HEK293 (cell line): ENCODE results near the gene GPC2.

Experiments used
- IKZF3 ChIP-seq: fragments of 450-650 bp; IDR thresholded peaks from 2 replicates; pipeline ENCODE4 v1.5.0; 2018; ENCODE audit warnings: missing biosample characterization, mild to moderate bottlenecking, missing genetic modification characterization, moderate library complexity
- KLF10 ChIP-seq: fragments of 450-650 bp; IDR thresholded peaks from 2 replicates; pipeline ENCODE4 v1.5.1; 2018; ENCODE audit warnings: missing biosample characterization, mild to moderate bottlenecking, missing genetic modification characterization
- OVOL3 ChIP-seq: fragments of 450-650 bp; formaldehyde crosslinking; IDR thresholded peaks from 2 replicates; pipeline ENCODE4 v1.5.1; 2016; ENCODE audit warnings: missing biosample characterization, missing genetic modification characterization
- ZBTB1 ChIP-seq: fragments of 450-650 bp; formaldehyde crosslinking; IDR thresholded peaks from 2 replicates; pipeline ENCODE4 v1.5.1; 2016; ENCODE audit warnings: missing biosample characterization, missing genetic modification characterization
- ZBTB7A ChIP-seq: fragments of 450-650 bp; formaldehyde crosslinking; IDR thresholded peaks from 2 replicates; pipeline ENCODE4 v1.5.1; 2016; ENCODE audit warnings: low read depth, missing biosample characterization, missing genetic modification characterization
- ZFHX2 ChIP-seq: fragments of 450-650 bp; formaldehyde crosslinking; conservative IDR thresholded peaks from 2 replicates; pipeline ENCODE4 v1.5.1; 2016; ENCODE audit warnings: missing biosample characterization, missing genetic modification characterization
- ZNF19 ChIP-seq: fragments of 450-650 bp; formaldehyde crosslinking; IDR thresholded peaks from 2 replicates; pipeline ENCODE4; 2016; ENCODE audit warnings: missing biosample characterization, missing genetic modification characterization, low read depth
- ZNF335 ChIP-seq: fragments of 450-650 bp; formaldehyde crosslinking; conservative IDR thresholded peaks from 2 replicates; pipeline ENCODE4 v1.5.1; 2016; ENCODE audit warnings: missing biosample characterization, missing genetic modification characterization
- ZNF350 ChIP-seq: fragments of 450-650 bp; formaldehyde crosslinking; IDR thresholded peaks from 2 replicates; pipeline ENCODE4 v1.5.0; 2017; ENCODE audit warnings: missing biosample characterization, mild to moderate bottlenecking, missing genetic modification characterization
- ZNF544 ChIP-seq: fragments of 450-650 bp; formaldehyde crosslinking; IDR thresholded peaks from 2 replicates; pipeline ENCODE4 v1.5.0; 2017; ENCODE audit warnings: missing biosample characterization, missing genetic modification characterization
- ZNF555 ChIP-seq: fragments of 450-650 bp; formaldehyde crosslinking; conservative IDR thresholded peaks from 2 replicates; pipeline ENCODE4 v1.5.1; 2017; ENCODE audit warnings: missing biosample characterization, mild to moderate bottlenecking, missing genetic modification characterization, inconsistent platforms
- ZNF629 ChIP-seq: fragments of 450-650 bp; formaldehyde crosslinking; IDR thresholded peaks from 2 replicates; pipeline ENCODE4 v1.5.1; 2017; ENCODE audit warnings: missing biosample characterization, missing genetic modification characterization
- ZNF707 ChIP-seq: fragments of 450-650 bp; formaldehyde crosslinking; IDR thresholded peaks from 2 replicates; pipeline ENCODE4 v1.5.1; 2016; ENCODE audit warnings: missing biosample characterization, missing genetic modification characterization
- ZNF76 ChIP-seq: fragments of 450-650 bp; formaldehyde crosslinking; IDR thresholded peaks from 2 replicates; pipeline ENCODE4; 2016; ENCODE audit warnings: low read depth, missing biosample characterization, missing genetic modification characterization, borderline replicate concordance
- ZSCAN16 ChIP-seq: fragments of 450-650 bp; formaldehyde crosslinking; IDR thresholded peaks from 2 replicates; pipeline ENCODE4 v1.5.1; 2016; ENCODE audit warnings: missing biosample characterization, missing genetic modification characterization
- TF ChIP-seq, protein P1 (sequence below): fragments of 450-650 bp; formaldehyde crosslinking; IDR thresholded peaks from 2 replicates; pipeline ENCODE4 v1.5.1; 2016; ENCODE audit warnings: missing biosample characterization, missing genetic modification characterization
- TF ChIP-seq, protein P2 (sequence below): fragments of 450-650 bp; formaldehyde crosslinking; IDR thresholded peaks from 2 replicates; pipeline ENCODE4 v1.5.0; 2017; ENCODE audit warnings: missing biosample characterization, missing genetic modification characterization, borderline replicate concordance
- TF ChIP-seq, protein P3 (sequence below): fragments of 450-650 bp; formaldehyde crosslinking; IDR thresholded peaks from 2 replicates; pipeline ENCODE4 v1.5.1; 2016; ENCODE audit warnings: missing biosample characterization, missing genetic modification characterization
- TF ChIP-seq, protein P4 (sequence below): fragments of 450-650 bp; formaldehyde crosslinking; IDR thresholded peaks from 2 replicates; pipeline ENCODE4 v1.5.1; 2017; ENCODE audit warnings: missing biosample characterization, missing genetic modification characterization
- TF ChIP-seq, protein P5 (sequence below): fragments of 450-650 bp; formaldehyde crosslinking; IDR thresholded peaks from 2 replicates; pipeline ENCODE4 v1.5.1; 2016; ENCODE audit warnings: missing biosample characterization, missing genetic modification characterization
- TF ChIP-seq, protein P6 (sequence below): fragments of 450-650 bp; formaldehyde crosslinking; IDR thresholded peaks from 2 replicates; pipeline ENCODE4 v1.5.1; 2017; ENCODE audit warnings: missing biosample characterization, missing genetic modification characterization

GPC2 gene

DNA sequence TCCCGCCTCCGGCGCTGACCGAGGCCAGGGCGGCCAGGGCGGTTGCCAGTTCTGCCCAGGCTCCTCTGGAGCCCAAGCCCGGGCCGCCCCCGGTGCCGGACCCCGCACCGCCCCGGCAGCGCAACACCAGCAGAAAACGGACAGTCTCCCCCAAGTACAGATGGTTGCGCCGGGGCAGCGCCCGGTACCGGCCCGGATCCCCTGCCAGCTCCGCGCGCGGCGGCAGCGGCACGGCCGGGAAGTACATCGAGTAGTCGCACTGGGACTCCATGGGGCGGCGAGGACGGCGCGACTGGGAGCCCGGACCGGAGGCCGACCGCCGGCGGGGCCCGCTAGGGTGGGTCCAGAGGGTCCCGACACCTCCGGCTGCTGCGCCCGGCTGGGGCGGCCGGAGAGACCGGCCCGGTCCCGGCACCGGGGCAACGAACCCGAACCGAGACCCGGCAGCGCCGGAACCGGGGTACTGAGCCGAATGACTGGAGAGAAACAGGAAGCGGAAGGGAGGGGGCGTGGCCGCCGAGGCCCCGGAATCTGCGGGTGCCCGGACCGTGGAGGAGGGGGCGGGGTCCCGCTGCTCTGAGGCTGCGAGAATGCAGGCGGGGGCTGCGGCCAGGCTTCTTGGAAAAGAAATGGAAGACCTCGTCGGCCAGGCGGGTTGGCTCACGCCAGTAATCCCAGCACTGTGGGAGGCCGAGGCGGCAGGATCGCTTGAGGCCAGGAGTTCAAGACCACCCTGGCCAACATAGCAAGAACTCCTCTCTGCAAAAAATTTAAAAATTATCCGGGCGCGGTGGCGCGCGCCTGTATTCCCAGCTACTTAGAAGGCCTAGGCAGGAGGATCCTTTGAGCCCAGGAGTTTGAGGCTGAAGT lies 18.7 kb downstream of the GPC2 start, which contains the start of gene TRAPPC14 (continued):
- TF ChIP-seq, protein P1, sequence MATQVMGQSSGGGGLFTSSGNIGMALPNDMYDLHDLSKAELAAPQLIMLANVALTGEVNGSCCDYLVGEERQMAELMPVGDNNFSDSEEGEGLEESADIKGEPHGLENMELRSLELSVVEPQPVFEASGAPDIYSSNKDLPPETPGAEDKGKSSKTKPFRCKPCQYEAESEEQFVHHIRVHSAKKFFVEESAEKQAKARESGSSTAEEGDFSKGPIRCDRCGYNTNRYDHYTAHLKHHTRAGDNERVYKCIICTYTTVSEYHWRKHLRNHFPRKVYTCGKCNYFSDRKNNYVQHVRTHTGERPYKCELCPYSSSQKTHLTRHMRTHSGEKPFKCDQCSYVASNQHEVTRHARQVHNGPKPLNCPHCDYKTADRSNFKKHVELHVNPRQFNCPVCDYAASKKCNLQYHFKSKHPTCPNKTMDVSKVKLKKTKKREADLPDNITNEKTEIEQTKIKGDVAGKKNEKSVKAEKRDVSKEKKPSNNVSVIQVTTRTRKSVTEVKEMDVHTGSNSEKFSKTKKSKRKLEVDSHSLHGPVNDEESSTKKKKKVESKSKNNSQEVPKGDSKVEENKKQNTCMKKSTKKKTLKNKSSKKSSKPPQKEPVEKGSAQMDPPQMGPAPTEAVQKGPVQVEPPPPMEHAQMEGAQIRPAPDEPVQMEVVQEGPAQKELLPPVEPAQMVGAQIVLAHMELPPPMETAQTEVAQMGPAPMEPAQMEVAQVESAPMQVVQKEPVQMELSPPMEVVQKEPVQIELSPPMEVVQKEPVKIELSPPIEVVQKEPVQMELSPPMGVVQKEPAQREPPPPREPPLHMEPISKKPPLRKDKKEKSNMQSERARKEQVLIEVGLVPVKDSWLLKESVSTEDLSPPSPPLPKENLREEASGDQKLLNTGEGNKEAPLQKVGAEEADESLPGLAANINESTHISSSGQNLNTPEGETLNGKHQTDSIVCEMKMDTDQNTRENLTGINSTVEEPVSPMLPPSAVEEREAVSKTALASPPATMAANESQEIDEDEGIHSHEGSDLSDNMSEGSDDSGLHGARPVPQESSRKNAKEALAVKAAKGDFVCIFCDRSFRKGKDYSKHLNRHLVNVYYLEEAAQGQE (tag by site-specific recombination), result no peak
- TF ChIP-seq, protein P2, sequence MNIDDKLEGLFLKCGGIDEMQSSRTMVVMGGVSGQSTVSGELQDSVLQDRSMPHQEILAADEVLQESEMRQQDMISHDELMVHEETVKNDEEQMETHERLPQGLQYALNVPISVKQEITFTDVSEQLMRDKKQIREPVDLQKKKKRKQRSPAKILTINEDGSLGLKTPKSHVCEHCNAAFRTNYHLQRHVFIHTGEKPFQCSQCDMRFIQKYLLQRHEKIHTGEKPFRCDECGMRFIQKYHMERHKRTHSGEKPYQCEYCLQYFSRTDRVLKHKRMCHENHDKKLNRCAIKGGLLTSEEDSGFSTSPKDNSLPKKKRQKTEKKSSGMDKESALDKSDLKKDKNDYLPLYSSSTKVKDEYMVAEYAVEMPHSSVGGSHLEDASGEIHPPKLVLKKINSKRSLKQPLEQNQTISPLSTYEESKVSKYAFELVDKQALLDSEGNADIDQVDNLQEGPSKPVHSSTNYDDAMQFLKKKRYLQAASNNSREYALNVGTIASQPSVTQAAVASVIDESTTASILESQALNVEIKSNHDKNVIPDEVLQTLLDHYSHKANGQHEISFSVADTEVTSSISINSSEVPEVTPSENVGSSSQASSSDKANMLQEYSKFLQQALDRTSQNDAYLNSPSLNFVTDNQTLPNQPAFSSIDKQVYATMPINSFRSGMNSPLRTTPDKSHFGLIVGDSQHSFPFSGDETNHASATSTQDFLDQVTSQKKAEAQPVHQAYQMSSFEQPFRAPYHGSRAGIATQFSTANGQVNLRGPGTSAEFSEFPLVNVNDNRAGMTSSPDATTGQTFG (tag by site-specific recombination), result no peak
- TF ChIP-seq, protein P3, sequence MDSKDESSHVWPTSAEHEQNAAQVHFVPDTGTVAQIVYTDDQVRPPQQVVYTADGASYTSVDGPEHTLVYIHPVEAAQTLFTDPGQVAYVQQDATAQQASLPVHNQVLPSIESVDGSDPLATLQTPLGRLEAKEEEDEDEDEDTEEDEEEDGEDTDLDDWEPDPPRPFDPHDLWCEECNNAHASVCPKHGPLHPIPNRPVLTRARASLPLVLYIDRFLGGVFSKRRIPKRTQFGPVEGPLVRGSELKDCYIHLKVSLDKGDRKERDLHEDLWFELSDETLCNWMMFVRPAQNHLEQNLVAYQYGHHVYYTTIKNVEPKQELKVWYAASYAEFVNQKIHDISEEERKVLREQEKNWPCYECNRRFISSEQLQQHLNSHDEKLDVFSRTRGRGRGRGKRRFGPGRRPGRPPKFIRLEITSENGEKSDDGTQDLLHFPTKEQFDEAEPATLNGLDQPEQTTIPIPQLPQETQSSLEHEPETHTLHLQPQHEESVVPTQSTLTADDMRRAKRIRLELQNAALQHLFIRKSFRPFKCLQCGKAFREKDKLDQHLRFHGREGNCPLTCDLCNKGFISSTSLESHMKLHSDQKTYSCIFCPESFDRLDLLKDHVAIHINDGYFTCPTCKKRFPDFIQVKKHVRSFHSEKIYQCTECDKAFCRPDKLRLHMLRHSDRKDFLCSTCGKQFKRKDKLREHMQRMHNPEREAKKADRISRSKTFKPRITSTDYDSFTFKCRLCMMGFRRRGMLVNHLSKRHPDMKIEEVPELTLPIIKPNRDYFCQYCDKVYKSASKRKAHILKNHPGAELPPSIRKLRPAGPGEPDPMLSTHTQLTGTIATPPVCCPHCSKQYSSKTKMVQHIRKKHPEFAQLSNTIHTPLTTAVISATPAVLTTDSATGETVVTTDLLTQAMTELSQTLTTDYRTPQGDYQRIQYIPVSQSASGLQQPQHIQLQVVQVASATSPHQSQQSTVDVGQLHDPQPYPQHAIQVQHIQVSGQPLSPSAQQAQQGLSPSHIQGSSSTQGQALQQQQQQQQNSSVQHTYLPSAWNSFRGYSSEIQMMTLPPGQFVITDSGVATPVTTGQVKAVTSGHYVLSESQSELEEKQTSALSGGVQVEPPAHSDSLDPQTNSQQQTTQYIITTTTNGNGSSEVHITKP (tag by site-specific recombination), result peak; percentile 32; the same call in 1 of the 2 replicates
- TF ChIP-seq ZNF555 (no peak), ZNF19 (tag by site-specific recombination) (no peak), ZBTB1 (tag by site-specific recombination) (no peak), ZFHX2 (tag by site-specific recombination) (peak; percentile 71), ZNF76 (tag by site-specific recombination) (0 out of 2 replicates have a peak, but pooled peaks have one; percentile 36), ZBTB7A (tag by site-specific recombination) (no peak), ZNF350 (tag by site-specific recombination) (no peak), IKZF3 (tag by site-specific recombination) (0 out of 2 replicates have a peak, but pooled peaks have one; percentile 33), ZNF707 (tag by site-specific recombination) (no peak), OVOL3 (tag by site-specific recombination) (no peak), ZNF335 (peak; percentile 81), KLF10 (tag by site-specific recombination) (peak; percentile 72), ZNF629 (tag by site-specific recombination) (peak; percentile 19; the same call in 1 of the 2 replicates), ZSCAN16 (tag by site-specific recombination) (0 out of 2 replicates have a peak, but pooled peaks have one; percentile 12), ZNF544 (tag by site-specific recombination) (no peak)
- TF ChIP-seq, protein P4, sequence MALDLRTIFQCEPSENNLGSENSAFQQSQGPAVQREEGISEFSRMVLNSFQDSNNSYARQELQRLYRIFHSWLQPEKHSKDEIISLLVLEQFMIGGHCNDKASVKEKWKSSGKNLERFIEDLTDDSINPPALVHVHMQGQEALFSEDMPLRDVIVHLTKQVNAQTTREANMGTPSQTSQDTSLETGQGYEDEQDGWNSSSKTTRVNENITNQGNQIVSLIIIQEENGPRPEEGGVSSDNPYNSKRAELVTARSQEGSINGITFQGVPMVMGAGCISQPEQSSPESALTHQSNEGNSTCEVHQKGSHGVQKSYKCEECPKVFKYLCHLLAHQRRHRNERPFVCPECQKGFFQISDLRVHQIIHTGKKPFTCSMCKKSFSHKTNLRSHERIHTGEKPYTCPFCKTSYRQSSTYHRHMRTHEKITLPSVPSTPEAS (tag by site-specific recombination), result no peak
- TF ChIP-seq, protein P5, sequence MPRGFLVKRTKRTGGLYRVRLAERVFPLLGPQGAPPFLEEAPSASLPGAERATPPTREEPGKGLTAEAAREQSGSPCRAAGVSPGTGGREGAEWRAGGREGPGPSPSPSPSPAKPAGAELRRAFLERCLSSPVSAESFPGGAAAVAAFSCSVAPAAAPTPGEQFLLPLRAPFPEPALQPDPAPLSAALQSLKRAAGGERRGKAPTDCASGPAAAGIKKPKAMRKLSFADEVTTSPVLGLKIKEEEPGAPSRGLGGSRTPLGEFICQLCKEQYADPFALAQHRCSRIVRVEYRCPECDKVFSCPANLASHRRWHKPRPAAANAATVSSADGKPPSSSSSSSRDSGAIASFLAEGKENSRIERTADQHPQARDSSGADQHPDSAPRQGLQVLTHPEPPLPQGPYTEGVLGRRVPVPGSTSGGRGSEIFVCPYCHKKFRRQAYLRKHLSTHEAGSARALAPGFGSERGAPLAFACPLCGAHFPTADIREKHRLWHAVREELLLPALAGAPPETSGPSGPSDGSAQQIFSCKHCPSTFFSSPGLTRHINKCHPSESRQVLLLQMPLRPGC (tag by site-specific recombination), result no peak
- TF ChIP-seq, protein P6, sequence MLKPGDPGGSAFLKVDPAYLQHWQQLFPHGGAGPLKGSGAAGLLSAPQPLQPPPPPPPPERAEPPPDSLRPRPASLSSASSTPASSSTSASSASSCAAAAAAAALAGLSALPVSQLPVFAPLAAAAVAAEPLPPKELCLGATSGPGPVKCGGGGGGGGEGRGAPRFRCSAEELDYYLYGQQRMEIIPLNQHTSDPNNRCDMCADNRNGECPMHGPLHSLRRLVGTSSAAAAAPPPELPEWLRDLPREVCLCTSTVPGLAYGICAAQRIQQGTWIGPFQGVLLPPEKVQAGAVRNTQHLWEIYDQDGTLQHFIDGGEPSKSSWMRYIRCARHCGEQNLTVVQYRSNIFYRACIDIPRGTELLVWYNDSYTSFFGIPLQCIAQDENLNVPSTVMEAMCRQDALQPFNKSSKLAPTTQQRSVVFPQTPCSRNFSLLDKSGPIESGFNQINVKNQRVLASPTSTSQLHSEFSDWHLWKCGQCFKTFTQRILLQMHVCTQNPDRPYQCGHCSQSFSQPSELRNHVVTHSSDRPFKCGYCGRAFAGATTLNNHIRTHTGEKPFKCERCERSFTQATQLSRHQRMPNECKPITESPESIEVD (tag by site-specific recombination), result no peak
